K562 (cell line): ENCODE results near the gene CRK. TPM values are rescaled to one million over a fixed set of nuclear protein-coding genes. Genes with fewer than 3 reads are reported as not detected.

Experiments
- ATAC-seq: fragments of 200-7000 bp; cut with Tn5 transposase; 3 replicates; pipeline ENCODE4 v1.9.1; 2020; ENCODE audit warnings: moderate library complexity
- BruUV-seq: library from RNA; stranded (reverse); fragments of 400-500 nt; replicated peaks from 2 replicates; lab custom pipeline; 2021; lab: Mats Ljungman, UMichigan
- CTCF ChIA-PET: fragments of 300-600 bp; formaldehyde crosslinking; extraction: SDS; loops from one replicate; lab custom pipeline; 2021; ENCODE audit warnings: low intra/inter-chr PET ratio; lab: Yijun Ruan, JAX
- POLR2A ChIA-PET: fragments of 300-600, 350-650 bp; sonication (Branson Sonifier 250); formaldehyde crosslinking; extraction: SDS; loops from one replicate; lab custom pipeline; 2021; ENCODE audit warnings: antibody characterized with exemption, inconsistent platforms; lab: Yijun Ruan, JAX
- DNase-seq, 4 experiments: peaks; one replicate each; pipeline versions ENCODE4 v3.0.0 to v3.0.0-alpha.2; 2011 to 2018; ENCODE audit warnings: low spot score in 3 of 4, mixed read lengths in 3 of 4; ENCODE audit errors: extremely low read depth in 1 of 4
- FAIRE-seq: peaks from 2 replicates; lab custom pipeline; 2011; peaks lifted over from hg19 to GRCh38; lab: Jason Lieb, UNC
- H2AFZ ChIP-seq: 2 replicates; pipeline ENCODE4 v1.6.0; 2011; ENCODE audit warnings: low read depth, low read length, control low read depth, inconsistent platforms
- H3K27ac ChIP-seq: fragments of 200-600 bp; 3 replicates; pipeline ENCODE4 v1.8.0; 2011; ENCODE audit warnings: low read depth, mild to moderate bottlenecking, control low read depth, inconsistent platforms, low read length, moderate library complexity, mixed read lengths; ENCODE audit errors: extremely low read depth
- H3K27me3 ChIP-seq, 2 experiments: fragments of 300-600 bp in 1 of 2; 2 replicates in 1 of 2; 3 replicates in 1 of 2; pipeline versions ENCODE4 v1.6.0 to v1.8.0; 2011; ENCODE audit warnings: inconsistent platforms in 2 of 2, low read length in 2 of 2, mild to moderate bottlenecking in 1 of 2, mixed read lengths in 1 of 2, moderate library complexity in 1 of 2; ENCODE audit not compliant: control insufficient read depth in 2 of 2, insufficient read depth in 2 of 2
- H3K36me3 ChIP-seq: fragments of 300-600 bp; 3 replicates; pipeline ENCODE4 v1.8.0; 2011; ENCODE audit warnings: mild to moderate bottlenecking, low read length, inconsistent platforms; ENCODE audit not compliant: control insufficient read depth, insufficient read depth
- H3K4me1 ChIP-seq, 2 experiments: fragments of 200-600 bp in 1 of 2; replicated peaks in 1 of 2; 2 replicates in 1 of 2; 3 replicates in 1 of 2; pipeline versions ENCODE4 v1.5.1 to v1.8.0; 2011; ENCODE audit warnings: inconsistent platforms in 2 of 2, low read length in 2 of 2, mild to moderate bottlenecking in 1 of 2, mixed read lengths in 1 of 2, moderate library complexity in 1 of 2; ENCODE audit not compliant: control insufficient read depth in 2 of 2, insufficient read depth in 2 of 2
- H3K4me2 ChIP-seq: 2 replicates; pipeline ENCODE4 v1.6.1; 2011; ENCODE audit warnings: low read length, control low read depth, inconsistent platforms, mixed read lengths; ENCODE audit not compliant: insufficient read depth
- H3K4me3 ChIP-seq: fragments of 200-600 bp; sonication (generic), shearing (Covaris generic); 2 replicates; pipeline ENCODE4 v1.5.1; 2016; ENCODE audit warnings: control low read depth, inconsistent platforms
- H3K79me2 ChIP-seq: fragments of 200-600 bp; 3 replicates; pipeline ENCODE4 v1.8.0; 2011; ENCODE audit warnings: low read length, inconsistent platforms; ENCODE audit not compliant: control insufficient read depth, insufficient read depth
- H3K9ac ChIP-seq, 2 experiments: 2 replicates each; pipeline versions ENCODE4 v1.6.0 to v1.6.1; 2011; ENCODE audit warnings: low read depth in 2 of 2, low read length in 2 of 2, control low read depth in 1 of 2, inconsistent platforms in 1 of 2, mild to moderate bottlenecking in 1 of 2, mixed read lengths in 1 of 2; ENCODE audit not compliant: insufficient read depth in 1 of 2
- H3K9me1 ChIP-seq: one replicate; pipeline ENCODE4 v1.6.0; 2011; ENCODE audit warnings: inconsistent platforms, mild to moderate bottlenecking, low read length, moderate library complexity; ENCODE audit not compliant: control insufficient read depth, insufficient read depth
- H3K9me3 ChIP-seq: replicated peaks from 2 replicates; pipeline ENCODE4 v1.5.1; 2011; ENCODE audit warnings: low read depth, low read length, inconsistent platforms; ENCODE audit not compliant: control insufficient read depth, insufficient read depth
- H4K20me1 ChIP-seq: replicated peaks from 2 replicates; pipeline ENCODE4 v1.6.1; 2011; ENCODE audit warnings: low read length, inconsistent platforms, mixed read lengths; ENCODE audit not compliant: control insufficient read depth, insufficient read depth
- ATF7 ChIP-seq: fragments of 450-650 bp; IDR thresholded peaks from 2 replicates; pipeline ENCODE4 v1.7.1; 2014; ENCODE audit warnings: mild to moderate bottlenecking, moderate library complexity
- BRF2 ChIP-seq: IDR thresholded peaks from 3 replicates; pipeline ENCODE4 v1.6.1; 2011; ENCODE audit warnings: borderline replicate concordance, mild to moderate bottlenecking; ENCODE audit not compliant: insufficient read length, insufficient read depth
- CREB5 ChIP-seq: fragments of 250-450 bp; sonication (Bioruptor Pico); IDR thresholded peaks from 2 replicates; pipeline ENCODE4 v1.5.0; 2020; ENCODE audit warnings: mild to moderate bottlenecking
- FIP1L1 ChIP-seq: fragments of 200-400 bp; formaldehyde crosslinking; IDR thresholded peaks from 2 replicates; pipeline ENCODE4 v1.6.1; 2018; ENCODE audit warnings: mild to moderate bottlenecking, low read depth, low read length; ENCODE audit not compliant: poor library complexity, severe bottlenecking
- KDM1A ChIP-seq, 2 experiments: fragments of 450-650 bp; IDR thresholded peaks; 2 replicates each; pipeline ENCODE4 v1.6.1; 2016; ENCODE audit warnings: mild to moderate bottlenecking in 2 of 2
- SREBF2 ChIP-seq: sonication (generic); formaldehyde crosslinking; IDR thresholded peaks from 2 replicates; pipeline ENCODE4 v1.4.0; 2020; ENCODE audit warnings: mild to moderate bottlenecking, missing genetic modification reagents
- USF2 ChIP-seq: sonication (generic); formaldehyde crosslinking; IDR thresholded peaks from 2 replicates; pipeline ENCODE4 v1.5.0; 2020; ENCODE audit warnings: missing genetic modification reagents
- ZKSCAN1 ChIP-seq: fragments of 150-350 bp; IDR thresholded peaks from 2 replicates; pipeline ENCODE4 v1.6.1; 2016; ENCODE audit warnings: low read depth, low read length
- WGBS: fragments of 100-300 bp; shearing (Covaris generic); methylation state at CpG from one replicate; pipeline ENCODE4 v1.1.6; 2016; ENCODE audit warnings: low coverage, mixed read lengths; ENCODE audit not compliant: insufficient coverage; ENCODE audit errors: missing lambda C conversion rate; 5-methylcytosine and 5-hydroxymethylcytosine counted together
- in situ Hi-C: fragments of 300-500 bp; cut with MboI; formaldehyde crosslinking; loops from 4 replicates; pipeline ENCODE4 v1.15.0; 2018; ENCODE audit warnings: inconsistent platforms, mixed read lengths
- intact Hi-C: fragments of 100-400 bp; cut with micrococcal nuclease; formaldehyde crosslinking; loops from 2 replicates; pipeline ENCODE4 v1.14.2; 2022
- polyA plus RNA-seq, 8 experiments: library from polyadenylated mRNA; depleted of rRNA in 4 of 8; stranded (reverse) in 5 of 8; unstranded in 3 of 8; fragments of >200 nt; fragmentation: Nextera tagmentation in 2 of 8; fragmentation: Illumina TruSeq in 1 of 8; extraction: Ambion mirVana in 2 of 8; extraction: Trizol in 1 of 8; gene quantifications; 2 replicates each; pipeline versions ENCODE4 v1.2.1 to v1.2.3, GENCODE V29; 2011 to 2014; ENCODE audit warnings: inconsistent platforms in 1 of 8, missing spikeins in 1 of 8
- total RNA-seq, 7 experiments: library from RNA; depleted of rRNA in 6 of 7; stranded (reverse); fragments of >200 nt in 6 of 7; fragmentation: Illumina TruSeq in 2 of 7; extraction: Trizol in 2 of 7; gene quantifications; 2 replicates each; pipeline versions ENCODE4 v1.2.1 to v1.2.3, GENCODE V29; 2011 to 2021; ENCODE audit warnings: low replicate concordance in 1 of 7

The CRK gene
- total and polyA plus RNA-seq, 9 of the 15 experiments (the other 6 are each of a cell fraction or from before 2014, with no cell fraction given) = 13.1 to 40.2 (median 26.1) TPM

- H3K27me3 ChIP-seq = no peaks in the 10 kb centered on the region
- peak; percentile 66 to 77; a peak in 3 of 4 replicates for TF ChIP-seq KDM1A (IDR thresholded peaks at IDR 0.05)
- no peak for TF ChIP-seq ATF7
- H3K4me1 ChIP-seq = peaks cover 0 to 6% of the 10 kb centered on the region in 2 experiments; a peak in 3 of 5 replicates
- DNase-seq (no peak), FAIRE-seq (no peak), ATAC-seq (no peak)
- intact Hi-C loops = no loop called here
- POLR2A ChIA-PET = interaction anchor here (0.7 kb wide), 1 partner anchor 42 kb away, joined by 3 read pairs; the partner anchor contains the start of gene YWHAE
- H4K20me1 ChIP-seq = peaks cover 4% of the 10 kb centered on the region; the same call in 1 of the 2 replicates
- no peak overlapping the region for H3K9ac ChIP-seq
- no TSS peak for BruUV-seq
- CTCF ChIA-PET = no interaction called here
- peaks cover 60% of the 10 kb centered on the region for H3K79me2 ChIP-seq
- H3K27ac ChIP-seq = no peak overlapping the region
- H3K9me1 ChIP-seq = no peaks in the 10 kb centered on the region
- H3K36me3 ChIP-seq = peaks cover 16% of the 10 kb centered on the region; the same call in 2 of the 3 replicates
- H2AFZ ChIP-seq = no peak overlapping the region
- no peak overlapping the region for H3K4me2 ChIP-seq
- 96% methylated on average over 3 of the region's 4 CpGs for WGBS
- no peaks in the 10 kb centered on the region for H3K9me3 ChIP-seq
- in situ Hi-C loops = no loop called here
- H3K4me3 ChIP-seq = no peak overlapping the region
Measured at GRCh38 chr17:1442187-1442586, 13.8 kb downstream of the CRK start.

- FAIRE-seq (no peak), ATAC-seq (no peak), DNase-seq (no peak)
- H3K4me3 ChIP-seq = no peak overlapping the region
- ChIA-PET CTCF (no interaction called here), POLR2A (no interaction called here)
- no peaks in the 10 kb centered on the region for H3K9me3 ChIP-seq
- H3K9ac ChIP-seq = no peak overlapping the region
- no peaks in the 10 kb centered on the region for H3K27me3 ChIP-seq
- no peaks in the 10 kb centered on the region for H4K20me1 ChIP-seq
- intact Hi-C loops (no loop called here), in situ Hi-C loops (no loop called here)
- H3K4me1 ChIP-seq = peaks cover 0 to 6% of the 10 kb centered on the region in 2 experiments; a peak in 3 of 5 replicates
- no peaks in the 10 kb centered on the region for H3K9me1 ChIP-seq
- peaks cover 60% of the 10 kb centered on the region for H3K79me2 ChIP-seq
- H2AFZ ChIP-seq = no peak overlapping the region
- WGBS = 89% methylated on average over 7 of the region's 8 CpGs
- no peak overlapping the region for H3K4me2 ChIP-seq
- H3K27ac ChIP-seq = no peak overlapping the region; the same call in 2 of the 3 replicates
- H3K36me3 ChIP-seq = peaks cover 27% of the 10 kb centered on the region; the same call in 2 of the 3 replicates
- BruUV-seq = no TSS peak
- TF ChIP-seq ZKSCAN1 (no peak), SREBF2 (CRISPR knock-in tag) (no peak), USF2 (CRISPR knock-in tag) (no peak), FIP1L1 (no peak), BRF2 (no peak), CREB5 (CRISPR knock-in tag) (no peak)
Measured at GRCh38 chr17:1440921-1441320, 15.1 kb downstream of the CRK start.
